ENCODE data around the gene RAB17.

- TF ChIP-seq, protein P1, sequence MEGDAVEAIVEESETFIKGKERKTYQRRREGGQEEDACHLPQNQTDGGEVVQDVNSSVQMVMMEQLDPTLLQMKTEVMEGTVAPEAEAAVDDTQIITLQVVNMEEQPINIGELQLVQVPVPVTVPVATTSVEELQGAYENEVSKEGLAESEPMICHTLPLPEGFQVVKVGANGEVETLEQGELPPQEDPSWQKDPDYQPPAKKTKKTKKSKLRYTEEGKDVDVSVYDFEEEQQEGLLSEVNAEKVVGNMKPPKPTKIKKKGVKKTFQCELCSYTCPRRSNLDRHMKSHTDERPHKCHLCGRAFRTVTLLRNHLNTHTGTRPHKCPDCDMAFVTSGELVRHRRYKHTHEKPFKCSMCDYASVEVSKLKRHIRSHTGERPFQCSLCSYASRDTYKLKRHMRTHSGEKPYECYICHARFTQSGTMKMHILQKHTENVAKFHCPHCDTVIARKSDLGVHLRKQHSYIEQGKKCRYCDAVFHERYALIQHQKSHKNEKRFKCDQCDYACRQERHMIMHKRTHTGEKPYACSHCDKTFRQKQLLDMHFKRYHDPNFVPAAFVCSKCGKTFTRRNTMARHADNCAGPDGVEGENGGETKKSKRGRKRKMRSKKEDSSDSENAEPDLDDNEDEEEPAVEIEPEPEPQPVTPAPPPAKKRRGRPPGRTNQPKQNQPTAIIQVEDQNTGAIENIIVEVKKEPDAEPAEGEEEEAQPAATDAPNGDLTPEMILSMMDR (IDR thresholded peaks at IDR 0.05): no peak
- TF ChIP-seq POLR2A (IDR thresholded peaks at IDR 0.05): no peak
- no peak for TF ChIP-seq POLR2AphosphoS5 (IDR thresholded peaks at IDR 0.05)
These were observed 22.3 kb downstream of the RAB17 start for GRCh38 chr2:237568121-237568660.

Data from prostate gland (tissue), 2 donors.